Stimulated activated CD4-positive, alpha-beta T cell treated with anti-CD3 and anti-CD28 coated beads, TNF-alpha, amount 100 ng/mL, for 1 hour (primary cell): Measurements from ENCODE around the gene ACR.

Source experiments
- DNase-seq, 3 donors: peaks; one replicate each; pipeline ENCODE4 v3.0.0-alpha.2; 2020; ENCODE audit warnings: low read depth in 3 of 3, low spot score in 1 of 3

ACR gene

DNA sequence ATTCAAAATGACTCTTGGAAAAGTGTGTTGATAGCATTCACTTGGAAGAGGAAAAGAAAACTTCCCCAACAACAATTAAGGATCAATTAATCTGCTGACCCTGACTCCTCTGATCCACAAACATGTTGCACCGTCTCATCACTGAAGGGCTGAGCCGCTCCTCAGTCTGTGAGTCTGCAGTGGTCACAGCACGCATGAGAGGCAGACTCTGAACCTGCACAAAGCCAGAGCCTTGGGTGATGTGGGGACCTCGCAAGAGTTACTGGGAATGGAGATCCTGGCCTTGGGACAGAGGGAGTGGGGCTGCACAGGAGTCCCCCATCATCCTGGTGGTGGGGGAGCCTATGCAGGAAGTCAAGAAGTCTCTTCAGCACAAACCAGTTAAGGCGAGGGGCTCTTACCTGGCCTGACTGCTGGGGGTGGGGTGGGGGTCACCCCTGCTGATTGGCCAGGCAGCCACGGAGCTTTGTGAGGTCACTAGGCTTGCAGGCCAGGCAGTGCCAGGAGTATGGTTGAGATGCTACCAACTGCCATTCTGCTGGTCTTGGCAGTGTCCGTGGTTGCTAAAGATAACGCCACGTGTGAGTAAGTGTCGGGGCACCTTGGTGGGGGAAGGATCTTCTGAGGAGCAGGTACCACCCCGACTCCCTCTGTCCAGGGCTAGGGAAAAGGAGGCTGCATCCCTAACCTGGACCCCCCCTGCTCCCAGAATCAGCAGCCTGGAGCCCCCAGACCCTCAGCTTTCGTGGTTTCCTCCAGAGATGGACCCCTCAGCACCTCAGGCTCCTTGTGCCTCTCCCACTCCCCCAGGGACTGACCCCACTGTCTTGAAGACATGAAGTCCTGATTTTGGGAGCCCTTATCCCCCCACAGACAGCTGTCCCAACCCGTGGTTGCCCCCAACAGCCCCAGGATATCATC is at the start of gene ACR:
Gene ACR, plus strand, starts transcription at position 477 of the 921 bp plus-strand sequence. Its CDS starts 32 bp downstream, at position 509.
- no peak for DNase-seq

DNA sequence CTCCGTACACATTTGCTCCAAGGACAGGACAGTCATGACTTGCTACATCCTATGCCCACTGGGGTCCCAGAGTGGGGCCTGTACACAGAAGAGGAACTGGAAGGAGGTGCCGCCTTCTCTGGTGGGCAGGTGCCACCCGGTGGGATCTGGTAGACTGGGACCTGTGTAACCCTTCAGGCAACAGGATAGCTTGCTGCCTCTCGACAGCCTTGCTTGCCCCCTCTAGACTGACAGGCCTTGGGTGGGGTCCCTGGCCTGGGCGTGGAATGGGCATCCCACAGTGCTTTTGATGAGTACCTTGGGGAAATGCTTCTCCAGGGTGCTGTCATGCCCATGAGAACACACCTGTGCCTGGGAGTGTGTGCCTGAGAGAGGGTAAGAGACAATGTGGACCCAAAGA is 49.6 kb upstream of the ACR start:
- DNase-seq: no peak

DNA sequence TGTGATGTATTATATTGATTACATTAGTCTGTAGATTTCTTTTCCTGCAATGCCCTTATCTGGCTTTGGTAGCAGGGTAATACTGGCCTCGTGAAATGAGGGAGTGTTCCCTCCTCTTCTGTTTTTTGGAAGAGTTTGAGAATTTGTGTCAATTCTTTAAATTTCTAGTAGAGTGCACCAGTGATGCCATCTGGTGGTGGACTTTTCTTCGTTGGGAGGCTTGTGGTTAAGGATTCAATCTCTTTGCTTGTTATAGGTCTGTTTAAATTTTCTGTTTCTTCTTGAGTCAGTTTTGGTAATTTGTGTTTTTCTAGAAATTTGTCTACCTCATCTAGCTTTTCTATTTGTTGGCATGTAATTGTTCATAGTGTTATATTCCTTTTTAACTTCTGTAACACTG is 46.5 kb upstream of the ACR start:
- DNase-seq: no peak

DNA sequence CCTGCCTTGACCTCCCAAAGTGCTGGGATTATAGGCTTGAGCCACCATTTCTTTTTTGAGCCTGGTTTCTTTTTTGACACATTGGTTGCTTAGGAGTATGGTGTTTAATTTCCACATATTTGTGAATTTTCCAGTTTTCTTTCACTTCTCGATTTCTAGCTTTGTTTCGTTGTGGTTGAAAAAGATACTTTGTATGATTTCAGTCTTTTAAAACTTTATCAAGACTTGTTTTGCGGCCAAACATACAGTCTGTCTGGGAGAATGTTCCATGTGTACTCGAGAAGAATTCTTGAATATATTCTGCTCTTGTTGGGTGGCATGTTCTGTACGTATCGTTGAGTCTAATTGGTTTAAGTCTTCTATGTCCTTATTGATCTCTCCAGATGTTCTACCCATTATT is 44.5 kb upstream of the ACR start:
- DNase-seq: no peak

DNA sequence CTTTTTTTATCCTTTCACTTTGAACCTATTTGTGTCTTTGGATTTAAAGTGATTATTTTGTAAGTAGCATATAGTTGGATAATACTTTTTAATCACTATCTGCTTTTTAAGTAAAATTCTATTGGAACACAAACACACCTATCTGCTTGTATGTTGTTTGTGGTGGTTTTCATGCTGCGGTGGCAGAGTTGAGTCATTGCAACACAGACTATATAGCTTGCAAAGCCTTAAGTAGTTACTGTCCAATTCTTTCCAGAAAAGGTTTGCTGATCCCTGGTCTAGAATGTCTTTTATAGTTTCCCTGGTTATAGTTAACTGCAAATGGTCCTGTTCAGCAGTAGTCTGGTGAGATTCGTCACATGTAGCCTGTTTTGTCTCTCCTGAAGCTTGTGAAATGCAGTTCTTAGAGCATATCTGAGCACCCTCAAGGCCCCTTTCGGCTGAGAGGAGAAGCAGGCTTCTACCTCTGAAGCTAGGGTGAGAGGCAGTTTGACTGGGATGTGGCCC is 43.9 kb upstream of the ACR start:
- DNase-seq: no peak

DNA sequence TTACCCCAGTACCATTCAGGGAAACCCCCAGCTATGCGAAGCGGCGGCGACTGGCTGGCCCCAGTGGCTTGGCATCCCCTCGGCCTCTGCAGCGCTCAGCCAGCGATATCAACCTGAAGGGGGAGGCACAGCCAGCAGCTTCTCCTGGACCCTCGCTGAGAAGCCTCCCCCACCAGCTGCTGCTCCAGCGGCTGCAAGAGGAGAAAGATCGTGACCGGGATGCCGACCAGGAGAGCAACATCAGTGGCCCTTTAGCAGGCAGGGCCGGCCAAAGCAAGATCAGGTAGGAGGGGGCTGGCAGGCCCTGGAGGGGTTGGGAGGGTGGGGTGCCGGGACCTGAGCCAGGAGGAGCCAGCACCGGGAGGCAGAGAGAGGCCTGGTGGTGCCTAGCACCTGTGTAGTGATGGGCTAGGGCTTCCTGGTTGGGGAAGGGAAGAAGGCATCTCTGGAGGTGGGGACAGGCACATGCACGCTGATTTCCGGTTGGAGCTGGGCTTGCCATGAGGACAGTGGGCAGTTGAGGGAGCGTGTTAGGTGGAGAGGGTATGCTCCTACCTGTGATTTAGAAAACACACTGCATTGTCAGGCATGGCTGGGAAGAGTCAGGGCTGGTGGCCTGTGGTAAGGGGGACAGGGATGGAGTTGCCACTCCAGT is 43.1 kb upstream of the ACR start:
- no peak for DNase-seq

DNA sequence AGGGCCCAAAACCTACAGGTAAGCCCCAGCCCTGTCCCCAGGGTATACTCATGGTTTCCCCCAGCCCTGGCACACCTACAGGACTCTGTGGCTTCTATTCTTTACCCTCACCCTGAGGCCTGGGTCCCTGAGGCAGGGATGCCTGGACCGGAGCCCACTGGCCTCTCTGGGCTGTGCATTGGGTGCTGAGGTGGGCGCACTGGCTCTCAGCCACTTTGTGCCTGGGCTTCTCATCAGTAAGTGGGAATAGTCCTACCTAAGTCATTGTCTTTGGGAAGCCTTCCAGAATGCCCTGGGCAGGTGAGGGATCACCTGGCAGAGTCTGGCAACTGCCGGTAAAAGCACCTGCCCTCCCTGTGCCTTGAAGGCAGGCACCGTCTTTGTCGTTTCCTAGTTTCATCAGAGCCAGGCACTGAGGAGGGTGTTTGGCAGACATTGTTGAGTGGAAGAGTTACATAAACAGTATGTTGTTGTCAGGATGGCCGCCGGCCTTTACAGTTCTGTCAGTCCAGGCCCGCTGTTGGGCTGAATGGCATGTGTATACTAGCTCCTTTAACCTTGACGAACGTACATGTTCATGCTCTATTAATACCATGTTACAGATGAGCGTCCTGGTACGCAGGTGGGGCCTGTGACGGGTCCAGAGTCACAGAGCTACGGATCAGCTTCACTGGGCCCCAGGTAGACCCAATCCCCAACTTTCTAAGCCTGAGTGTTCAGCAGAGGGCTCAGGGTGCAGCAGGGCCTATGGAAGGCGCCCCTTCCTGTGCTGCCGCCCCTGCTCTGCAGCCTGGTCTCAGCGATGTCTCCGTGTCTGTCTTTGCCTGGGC is 42.4 kb upstream of the ACR start:
- no peak for DNase-seq

DNA sequence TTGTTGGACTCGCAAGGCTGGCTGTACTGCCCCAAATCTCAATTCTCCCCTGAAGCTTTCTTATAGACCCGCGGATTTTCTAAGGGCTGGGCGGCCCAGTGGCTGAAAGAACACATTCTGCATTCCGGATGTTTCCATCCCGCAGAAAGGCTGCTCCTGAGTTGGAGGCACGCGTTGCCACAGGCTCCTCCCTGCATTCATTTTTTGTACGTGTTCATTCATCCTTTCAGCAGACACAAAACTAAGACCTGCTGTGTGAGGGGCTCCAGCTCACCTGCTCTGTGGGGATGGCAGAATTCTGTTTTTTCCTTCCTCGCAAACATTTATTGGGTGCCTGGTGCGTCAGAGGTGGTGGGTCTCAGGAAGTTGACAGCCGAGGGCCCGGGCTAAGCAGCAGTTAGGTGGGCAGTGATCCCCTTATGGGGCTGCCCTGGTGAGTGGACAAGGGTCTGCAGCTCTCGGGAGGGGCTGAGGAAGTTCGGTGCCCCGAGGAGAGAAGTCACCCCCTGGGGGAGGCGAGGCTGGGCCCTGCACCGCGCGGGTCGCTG is 41.7 kb upstream of the ACR start:
- no peak for DNase-seq

DNA sequence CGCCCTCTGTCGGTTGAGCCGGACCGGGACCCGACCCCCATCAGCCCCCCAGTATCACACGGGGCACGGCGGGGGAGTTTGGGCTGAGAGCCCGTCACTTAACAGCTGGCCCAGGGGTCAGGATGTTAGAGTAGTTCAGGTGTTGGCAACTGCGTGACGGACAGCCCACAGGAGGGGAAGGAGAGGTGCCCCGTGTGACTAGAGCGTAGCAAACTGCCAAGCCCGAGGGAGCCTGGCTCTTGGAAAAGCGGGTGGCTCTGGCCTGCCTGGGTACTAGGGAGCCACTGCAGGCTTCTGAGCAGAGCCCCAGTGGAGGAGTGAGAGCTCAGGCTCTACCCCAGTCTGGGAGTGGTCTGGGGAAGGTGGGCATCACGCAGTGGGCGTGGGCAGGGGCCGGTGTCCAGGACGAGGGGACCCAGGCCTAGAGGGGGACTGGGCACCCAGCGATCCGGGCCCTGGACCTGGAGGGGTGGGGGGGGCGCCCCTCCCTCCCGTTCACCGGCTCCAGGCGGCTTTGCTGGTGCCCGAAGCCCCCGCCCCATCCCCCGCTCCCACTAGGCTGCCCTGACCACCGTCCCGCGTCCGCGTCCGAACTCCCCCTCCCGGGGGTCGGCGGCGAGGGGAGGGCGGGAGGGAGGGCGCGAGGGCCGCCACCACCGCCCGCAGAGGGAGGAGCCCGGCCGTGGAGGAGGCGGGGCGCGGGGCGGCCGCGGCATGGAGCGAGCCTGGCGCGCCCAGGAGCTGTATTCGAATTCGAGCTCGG is 41.0 kb upstream of the ACR start:
- no peak for DNase-seq

DNA sequence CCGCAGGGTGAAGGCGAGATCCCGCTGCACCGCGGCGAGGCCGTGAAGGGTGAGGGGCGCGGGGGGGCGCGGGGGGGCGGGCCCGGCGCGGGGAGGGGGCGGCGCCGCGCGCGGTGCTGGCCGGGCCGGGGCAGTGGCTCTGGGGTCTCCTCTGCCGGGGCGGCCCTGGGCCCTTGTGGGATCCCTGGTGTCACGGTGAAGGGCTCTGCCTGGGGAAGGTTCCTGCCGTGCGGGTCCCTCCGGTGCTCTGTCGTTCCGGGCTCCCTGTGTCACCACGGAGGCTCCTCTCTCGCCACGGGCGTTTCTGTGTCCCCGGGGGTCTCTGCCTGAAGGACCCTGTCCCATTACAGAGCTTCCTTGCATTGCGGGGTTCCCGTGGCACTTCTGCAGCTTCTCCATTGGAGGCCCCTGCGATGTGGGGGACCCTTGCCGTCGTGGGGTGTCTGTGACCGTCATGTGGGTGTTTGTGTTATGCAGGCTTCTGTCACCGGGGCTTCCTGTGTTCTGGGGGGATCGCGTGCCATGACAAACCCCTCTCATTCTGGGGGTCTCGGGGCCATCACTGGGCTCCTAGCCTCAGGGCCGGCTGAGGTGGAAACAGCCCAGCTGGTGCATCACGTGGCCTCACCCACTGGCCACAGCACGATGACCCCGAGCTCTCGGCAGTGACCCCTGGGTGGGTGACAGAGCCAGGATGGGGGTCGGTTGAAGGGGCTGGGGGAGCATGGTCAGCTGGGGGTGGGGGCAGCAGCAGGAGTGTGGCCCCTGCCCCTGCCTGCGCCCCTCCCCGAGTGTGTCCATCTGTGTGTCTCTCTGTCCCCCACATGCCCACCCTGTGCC is 40.1 kb upstream of the ACR start:
- no peak for DNase-seq

DNA sequence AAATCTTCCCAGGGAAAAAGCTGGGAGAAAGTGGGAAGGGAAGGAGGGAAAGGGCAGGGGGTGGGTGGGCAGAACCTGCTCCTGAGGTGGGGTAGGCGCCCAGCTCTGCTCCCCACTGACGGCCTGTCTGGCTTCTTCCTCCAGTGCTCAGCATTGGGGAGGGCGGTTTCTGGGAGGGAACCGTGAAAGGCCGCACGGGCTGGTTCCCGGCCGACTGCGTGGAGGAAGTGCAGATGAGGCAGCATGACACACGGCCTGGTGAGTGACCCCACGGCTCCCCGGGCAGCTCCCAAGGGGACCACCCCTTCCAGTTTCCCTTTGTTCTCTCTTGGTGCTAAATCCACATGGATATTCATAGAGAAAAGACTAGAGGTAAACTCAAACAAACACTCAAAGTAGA is 39.5 kb upstream of the ACR start:
- DNase-seq: no peak

DNA sequence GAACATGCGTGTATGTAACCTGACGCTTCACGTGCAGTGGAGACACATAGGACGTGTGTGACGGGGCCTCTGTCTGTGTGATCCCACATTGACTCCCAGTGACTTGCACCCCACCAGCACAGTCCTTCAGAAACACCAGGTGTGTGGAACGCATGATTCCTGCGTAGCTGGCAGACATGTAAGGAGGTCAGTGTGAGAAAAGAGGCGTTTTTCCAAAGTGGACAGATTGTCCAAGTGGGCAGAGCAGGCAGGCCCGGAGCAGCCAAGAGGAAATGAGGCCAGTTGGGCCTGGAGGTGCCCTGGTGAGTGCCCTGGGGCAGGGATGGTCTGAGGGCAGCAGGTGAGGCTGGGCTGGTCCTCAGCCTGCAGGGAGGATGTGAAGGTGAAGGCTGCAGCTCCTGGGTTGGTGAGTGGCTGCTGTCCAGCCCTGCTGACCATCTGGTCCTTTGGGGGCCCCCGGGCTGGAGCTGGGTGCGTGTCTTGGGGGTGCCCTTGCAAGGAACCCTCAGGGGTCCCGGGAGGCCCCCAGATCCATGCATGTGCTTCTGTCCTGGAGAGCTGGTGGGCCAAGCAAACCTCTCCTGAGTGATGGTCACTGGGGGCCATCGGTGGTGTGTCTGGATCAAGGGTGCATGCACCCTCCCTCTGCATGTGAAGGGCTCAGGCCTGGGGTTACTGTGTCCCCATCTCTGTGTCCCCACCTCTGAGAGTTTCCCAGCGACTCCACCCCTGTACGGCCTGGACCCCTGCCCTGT is 38.8 kb upstream of the ACR start:
- no peak for DNase-seq

DNA sequence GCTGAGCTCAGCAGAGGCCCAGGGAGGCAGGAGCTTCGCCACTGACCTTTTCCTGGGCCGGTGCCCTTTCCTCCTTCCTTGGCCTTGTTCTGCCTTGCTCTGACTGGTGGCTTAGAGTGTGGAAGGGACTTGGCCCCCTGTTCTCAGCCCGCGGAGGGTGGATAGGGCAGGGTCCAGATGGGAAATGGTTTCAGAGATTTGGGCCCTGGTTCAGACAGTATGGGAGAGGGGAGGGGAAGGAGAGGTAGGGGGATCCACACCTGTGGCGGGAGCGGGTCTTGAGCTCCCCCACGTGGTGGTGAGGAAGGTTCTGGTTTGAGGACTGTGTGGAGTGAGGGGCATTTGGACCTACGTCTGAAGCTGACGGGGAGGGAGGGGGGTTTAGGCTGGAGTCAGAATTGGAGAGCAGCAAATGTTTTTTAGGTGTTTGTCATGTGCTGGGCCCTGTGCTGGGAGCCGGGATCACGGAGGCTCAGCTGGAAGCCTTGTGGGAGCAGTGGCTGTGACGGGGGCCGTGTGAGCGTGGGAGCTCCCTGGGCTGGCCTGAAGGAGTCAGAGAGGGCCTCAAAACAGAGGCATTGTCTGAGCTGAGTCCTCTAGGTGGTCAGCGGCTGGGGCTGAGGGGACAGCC is 38.1 kb upstream of the ACR start:
- no peak for DNase-seq

DNA sequence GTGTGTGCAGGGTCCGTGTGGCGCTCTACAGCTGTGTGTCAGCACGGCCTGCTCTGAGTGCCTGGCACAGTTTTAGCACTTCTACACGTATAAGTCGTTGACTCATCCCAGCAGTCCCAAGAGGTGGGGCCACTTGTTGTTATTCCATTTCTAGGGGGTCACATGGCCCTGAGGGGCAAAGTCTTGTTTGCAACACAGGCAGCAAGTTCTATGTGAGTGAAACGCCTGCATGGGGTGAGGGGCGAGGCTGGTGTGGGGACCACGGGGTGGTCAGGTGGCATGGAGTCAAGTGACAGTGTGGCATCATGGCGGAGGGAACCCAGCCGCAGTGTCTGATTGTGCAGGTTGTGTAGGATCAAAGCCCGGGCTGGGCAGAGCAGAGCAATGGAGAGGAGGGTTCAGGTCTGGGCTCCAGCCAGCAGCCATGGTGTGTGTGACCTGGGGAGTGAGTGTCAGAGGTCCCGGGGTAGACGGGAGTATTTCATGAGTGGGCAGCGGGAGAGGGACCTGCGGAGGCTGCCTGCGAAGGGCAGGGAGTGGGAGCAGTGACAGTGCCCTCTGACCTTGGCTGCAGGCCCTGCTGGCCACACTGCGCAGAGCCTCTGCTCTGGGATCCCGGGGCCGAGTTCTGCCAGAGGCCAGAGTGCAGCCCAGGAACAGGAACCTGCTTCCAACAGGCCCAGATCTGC is 37.5 kb upstream of the ACR start:
- DNase-seq: no peak

DNA sequence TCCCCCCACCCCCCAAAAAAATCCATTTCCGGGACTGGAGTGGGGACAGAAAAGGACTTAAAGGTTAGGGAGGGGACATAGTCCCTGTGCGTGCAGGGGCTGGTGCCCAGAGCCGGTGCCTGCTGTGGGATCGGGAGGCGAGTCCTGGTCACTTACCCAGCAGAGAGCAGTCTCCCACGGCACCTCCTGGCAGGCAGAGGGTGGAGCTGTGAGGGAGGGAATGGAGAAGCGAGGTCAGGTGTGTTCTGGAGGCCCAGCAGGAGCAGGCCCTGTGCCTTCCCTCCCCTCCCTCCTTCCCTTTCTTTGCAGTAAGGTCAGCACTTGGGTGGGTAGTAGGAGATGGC is 37.0 kb upstream of the ACR start:
- no peak for DNase-seq

DNA sequence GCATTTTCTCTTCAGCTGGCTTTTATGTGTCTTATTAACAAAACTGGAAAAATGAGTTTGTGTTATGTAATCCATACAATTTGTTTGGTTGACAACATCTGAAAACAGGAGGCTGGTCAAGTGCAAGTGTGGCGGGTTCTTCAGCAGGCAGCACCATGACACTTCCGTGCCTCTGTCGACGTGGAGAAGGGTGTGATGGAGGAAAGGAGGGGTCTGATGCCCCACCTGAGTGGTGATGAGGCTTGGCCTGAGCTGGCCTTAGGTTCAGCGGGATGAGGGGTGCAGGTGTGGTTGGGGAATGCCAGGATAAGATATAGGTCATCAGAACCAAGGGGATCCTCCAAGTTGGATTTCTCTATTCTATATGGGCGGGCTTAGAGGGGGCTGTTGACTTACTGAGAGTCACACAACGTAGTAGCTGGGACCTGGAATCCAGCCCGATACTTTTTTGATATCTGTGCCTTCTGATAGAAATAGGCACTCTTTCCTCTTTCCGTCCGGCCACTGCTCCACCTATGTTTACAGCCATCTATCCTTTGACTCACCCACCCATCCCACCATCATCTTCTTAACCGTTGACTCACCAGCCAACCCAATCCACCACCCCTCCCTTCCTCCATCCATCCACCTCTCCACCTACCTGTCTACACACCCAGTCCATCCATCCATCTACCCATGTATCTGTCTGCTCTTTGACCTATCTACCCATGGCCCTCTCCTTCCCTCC is 36.4 kb upstream of the ACR start:
- no peak for DNase-seq

DNA sequence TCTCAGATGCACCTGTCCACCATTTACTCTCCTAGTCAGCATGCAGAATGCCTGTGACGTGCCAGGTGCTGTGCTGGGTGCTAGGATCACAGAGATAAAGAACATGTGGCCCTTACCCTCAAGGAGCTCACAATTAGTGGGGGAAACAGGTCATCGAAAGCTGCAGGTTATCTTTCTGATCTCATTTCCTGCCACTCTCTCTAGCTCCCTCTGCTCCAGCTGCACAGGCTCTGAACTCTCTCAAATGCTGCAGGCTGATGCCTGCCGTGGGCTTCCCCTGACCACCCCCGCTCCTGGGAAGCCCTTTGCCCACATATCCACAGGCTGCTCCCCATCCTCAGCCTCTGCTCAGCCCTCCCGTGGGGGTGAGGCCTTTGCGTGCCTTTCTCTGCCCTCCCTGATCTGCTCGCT is 35.7 kb upstream of the ACR start:
- DNase-seq: no peak
